Uterus (tissue), 4 donors: Measurements from ENCODE around the gene SAPCD1. TPM values are rescaled to one million over a fixed set of nuclear protein-coding genes. Genes with fewer than 3 reads are reported as not detected.

ENCODE experiments used
- DNase-seq, 2 donors: peaks; one replicate each; pipeline ENCODE4 v3.0.0-alpha.2; 2019 to 2020
- H3K27ac ChIP-seq, 2 donors: fragments of 200-600 bp; sonication (generic); 1 replicate in 1 of 2; 2 replicates in 1 of 2; pipeline ENCODE4 v1.5.1; 2016 to 2018
- H3K27me3 ChIP-seq, 2 donors: fragments of 200-600 bp; sonication (generic); one replicate each; pipeline ENCODE4 v1.5.1; 2018 to 2019; ENCODE audit warnings: control low read depth in 1 of 2
- H3K36me3 ChIP-seq, 2 donors: fragments of 200-600 bp; sonication (generic); one replicate each; pipeline ENCODE4 v1.5.1; 2019; ENCODE audit warnings: control low read depth in 1 of 2
- H3K4me1 ChIP-seq, 2 donors: fragments of 200-600 bp; sonication (generic); one replicate each; pipeline ENCODE4 v1.5.1; 2018 to 2019; ENCODE audit warnings: control low read depth in 1 of 2
- H3K4me3 ChIP-seq, 2 donors: fragments of 200-600 bp; sonication (generic); 1 replicate in 1 of 2; 2 replicates in 1 of 2; pipeline ENCODE4 v1.5.1; 2018 to 2019; ENCODE audit warnings: mild to moderate bottlenecking in 1 of 2
- H3K9me3 ChIP-seq, 2 donors: fragments of 200-600 bp; sonication (generic); one replicate each; pipeline ENCODE4 v1.5.1; 2019; ENCODE audit warnings: control low read depth in 1 of 2
- CTCF ChIP-seq, 4 experiments: fragments of 200-600 bp in 2 of 4; fragments of 450-650 bp in 2 of 4; sonication (generic) in 2 of 4; IDR thresholded peaks; one replicate each; pipeline ENCODE4 v1.5.1; 2016 to 2019; ENCODE audit warnings: antibody characterized with exemption in 4 of 4, mild to moderate bottlenecking in 2 of 4, moderate library complexity in 1 of 4
- POLR2A ChIP-seq, 2 donors: fragments of 450-650 bp; IDR thresholded peaks; one replicate each; pipeline ENCODE4 v1.6.1; 2016; ENCODE audit warnings: antibody characterized with exemption in 2 of 2, mild to moderate bottlenecking in 1 of 2, moderate library complexity in 1 of 2
- intact Hi-C: fragments of 100-400 bp; cut with DNase I; formaldehyde crosslinking; loops from one replicate; pipeline ENCODE4 v1.15.1; 2023; ENCODE audit warnings: low total_unique reads
- total RNA-seq, 4 donors: library from RNA; depleted of rRNA in 3 of 4; stranded (reverse); fragments of >200 nt in 3 of 4; gene quantifications; one replicate each; pipeline versions ENCODE4 v1.1.0 to v1.2.4, GENCODE V29; 2014 to 2023
- donor health status: DM: yes; HTN: yes; CAD: no.

Gene SAPCD1
- total RNA-seq, 4 donors from 2014 or later, result 1.7 to 4.4 TPM; not detected in 2

- Histone ChIP-seq H3K36me3 (no peaks in the 10 kb centered on the region), H3K27ac (no peak overlapping the region), H3K9me3 (no peaks in the 10 kb centered on the region), H3K4me3 (no peak overlapping the region), H3K4me1 (no peaks in the 10 kb centered on the region), H3K27me3 (no peaks in the 10 kb centered on the region)
- DNase-seq, result no peak
- intact Hi-C loops, result no loop called here
- TF ChIP-seq POLR2A (IDR thresholded peaks at IDR 0.05), result no peak
- TF ChIP-seq CTCF (IDR thresholded peaks at IDR 0.05), result no peak
These were observed 40.3 kb upstream of the SAPCD1 start for GRCh38 chr6:31722173-31722572.

- Histone ChIP-seq H3K27me3 (no peaks in the 10 kb centered on the region), H3K27ac (no peak within 1 kb of the TSS), H3K4me1 (peaks cover 4 to 5% of the 10 kb centered on the region in 2 donors), H3K4me3 (no peak within 1 kb of the TSS), H3K36me3 (no peaks in the 10 kb centered on the region), H3K9me3 (no peaks in the 10 kb centered on the region)
- intact Hi-C loops, result no loop called here
- no peak for TF ChIP-seq CTCF (IDR thresholded peaks at IDR 0.05)
- no peak for TF ChIP-seq POLR2A (IDR thresholded peaks at IDR 0.05)
- no peak for DNase-seq
These were observed 39.0 kb upstream of the SAPCD1 start, which contains the start of gene MPIG6B for GRCh38 chr6:31723245-31723979. Gene MPIG6B, plus strand, starts transcription at chr6:31723373. Its CDS starts 11 bp downstream, at chr6:31723384.

GRCh38 chr6:31723980-31724691 lies 38.3 kb upstream of the SAPCD1 start:
- Histone ChIP-seq H3K9me3 (no peaks in the 10 kb centered on the region), H3K27me3 (no peaks in the 10 kb centered on the region), H3K4me1 (peaks cover 4 to 6% of the 10 kb centered on the region in 2 donors), H3K4me3 (no peak overlapping the region), H3K27ac (no peak overlapping the region), H3K36me3 (no peaks in the 10 kb centered on the region)
- DNase-seq, result no peak
- TF ChIP-seq POLR2A (IDR thresholded peaks at IDR 0.05) (no peak), CTCF (IDR thresholded peaks at IDR 0.05) (no peak)
- intact Hi-C loops, result no loop called here

GRCh38 chr6:31725502-31726350 lies 36.7 kb upstream of the SAPCD1 start:
- Histone ChIP-seq H3K27ac (peak overlapping the region in 1 of 2 donors; percentile 93), H3K4me1 (peaks cover 4 to 6% of the 10 kb centered on the region in 2 donors), H3K9me3 (no peaks in the 10 kb centered on the region), H3K4me3 (no peak overlapping the region), H3K36me3 (no peaks in the 10 kb centered on the region), H3K27me3 (no peaks in the 10 kb centered on the region)
- TF ChIP-seq POLR2A (IDR thresholded peaks at IDR 0.05) (no peak), CTCF (IDR thresholded peaks at IDR 0.05) (no peak)
- DNase-seq, result no peak
- intact Hi-C loops, result no loop called here
